Tibial nerve (tissue), 4 donors: ENCODE results near the gene PURB. TPM values are rescaled to one million over a fixed set of nuclear protein-coding genes. Genes with fewer than 3 reads are reported as not detected.
"Not testable (repeated sequence)": the region's sequence is repeated elsewhere in the genome, so short reads cannot be mapped to it uniquely, and the experiment has no call there.

ENCODE experiments used
- DNase-seq, 2 donors: peaks; one replicate each; pipeline ENCODE4 v3.0.0-alpha.2; 2019; ENCODE audit warnings: low spot score in 2 of 2
- H3K27ac ChIP-seq, 4 donors: fragments of 200-600 bp; sonication (generic) in 3 of 4; one replicate each; pipeline ENCODE4 v1.5.1; 2017 to 2019; ENCODE audit warnings: mild to moderate bottlenecking in 1 of 4
- H3K27me3 ChIP-seq, 2 donors: fragments of 200-600 bp; sonication (generic) in 1 of 2; one replicate each; pipeline versions ENCODE4 v1.5.1 to v1.6.0; 2017 to 2019
- H3K36me3 ChIP-seq, 3 donors: fragments of 200-600 bp; sonication (generic); one replicate each; pipeline ENCODE4 v1.5.1; 2018 to 2019
- H3K4me1 ChIP-seq, 4 donors: fragments of 200-600 bp; sonication (generic) in 3 of 4; one replicate each; pipeline ENCODE4 v1.5.1; 2017 to 2019
- H3K4me3 ChIP-seq, 4 donors: fragments of 200-600 bp; sonication (generic) in 3 of 4; one replicate each; pipeline ENCODE4 v1.5.1; 2017 to 2019; ENCODE audit warnings: mild to moderate bottlenecking in 1 of 4, moderate library complexity in 1 of 4
- H3K9me3 ChIP-seq, 4 donors: fragments of 200-600 bp; sonication (generic) in 3 of 4; one replicate each; pipeline ENCODE4 v1.5.1; 2017 to 2019
- EP300 ChIP-seq, 2 donors: sonication (generic); formaldehyde crosslinking; IDR thresholded peaks; one replicate each; pipeline ENCODE4 v1.6.1; 2017; ENCODE audit warnings: antibody characterized with exemption in 2 of 2, mild to moderate bottlenecking in 1 of 2
- POLR2A ChIP-seq, 2 donors: fragments of 450-650 bp; IDR thresholded peaks; one replicate each; pipeline ENCODE4 v1.6.1; 2017; ENCODE audit warnings: antibody characterized with exemption in 2 of 2, mild to moderate bottlenecking in 2 of 2, moderate library complexity in 2 of 2
- WGBS, 2 donors: methylation state at CpG; one replicate each; pipeline ENCODE4 v1.1.5; 2018; 5-methylcytosine and 5-hydroxymethylcytosine counted together
- total RNA-seq, 4 donors: library from RNA; depleted of rRNA; stranded (reverse); fragments of >200 nt; gene quantifications; one replicate each; pipeline ENCODE4 v1.1.0, GENCODE V29; 2016
- TF ChIP-seq, protein P1 (sequence below), 5 experiments: fragments of 200-600 bp in 3 of 5; fragments of 450-650 bp in 2 of 5; sonication (generic) in 3 of 5; IDR thresholded peaks; one replicate each; pipeline ENCODE4 v1.5.1; 2016 to 2019; ENCODE audit warnings: antibody characterized with exemption in 5 of 5, mild to moderate bottlenecking in 3 of 5, moderate library complexity in 2 of 5

The PURB gene
- total RNA-seq, 4 donors from 2014 or later = 20.0 to 26.4 (median 23.3) TPM

DNA sequence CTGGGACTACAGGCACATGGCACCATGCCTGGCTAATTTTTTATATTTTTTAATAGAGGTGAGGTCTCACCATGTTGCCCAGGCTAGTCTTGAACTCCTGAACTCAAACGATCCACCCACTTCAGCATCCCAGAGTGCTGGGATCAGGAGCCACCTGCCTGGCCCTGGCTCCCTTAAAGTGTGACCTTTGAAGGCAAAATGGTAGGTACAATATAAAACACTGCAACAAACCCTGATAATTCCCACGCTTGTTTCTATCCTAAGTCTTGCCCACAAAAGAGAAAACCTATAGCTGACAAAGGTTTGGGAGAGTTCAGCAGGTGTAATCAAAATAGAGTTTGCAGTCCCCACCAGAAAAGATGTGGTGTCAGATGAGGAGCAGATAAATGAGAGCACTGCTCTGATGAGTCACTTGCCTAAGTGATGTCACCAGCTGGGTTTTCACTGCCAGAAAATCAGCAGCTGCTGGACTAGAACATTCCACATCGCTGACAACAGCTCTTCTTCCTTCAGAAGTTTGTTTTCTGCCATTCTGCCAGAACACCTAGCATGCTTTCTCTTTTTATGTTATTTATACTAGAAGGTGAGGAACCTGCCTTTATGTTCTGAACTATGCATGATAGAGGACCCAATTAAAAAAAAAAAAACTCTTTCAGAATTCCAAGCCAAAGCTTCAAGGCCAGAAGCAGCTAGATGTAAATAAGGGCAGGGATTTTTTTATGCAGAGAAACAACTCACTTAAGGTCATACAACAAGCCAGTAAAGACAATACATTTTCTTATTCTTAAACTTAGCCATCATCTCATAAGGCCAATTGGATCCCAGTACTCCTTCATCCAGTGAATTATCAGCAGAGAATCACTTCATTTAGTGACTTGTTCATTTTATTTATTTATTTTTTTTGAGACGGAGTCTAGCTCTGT, 18.0 kb downstream of the PURB start:
- H3K4me3 ChIP-seq = no peak overlapping the region
- WGBS, 2 donors = 70 to 71% methylated on average over 4 of the region's 4 CpGs

DNA sequence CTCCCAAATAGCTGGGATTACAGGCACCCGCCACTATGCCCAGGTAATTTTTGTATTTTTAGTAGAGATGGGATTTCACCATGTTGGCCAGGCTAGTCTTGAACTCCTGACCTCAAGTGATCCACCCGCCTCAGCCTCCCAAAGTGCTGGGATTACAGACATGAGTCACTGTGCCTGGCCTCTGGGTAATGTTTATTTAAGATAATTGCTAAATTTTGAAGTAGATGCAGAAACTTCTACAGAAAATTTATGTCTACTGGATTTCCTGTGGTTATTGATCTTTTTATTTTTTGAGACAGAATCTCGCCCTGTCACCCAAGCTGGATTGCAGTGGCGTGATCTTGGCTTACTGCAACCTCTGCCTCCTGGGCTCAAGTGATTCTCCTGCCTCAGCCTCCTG, 23.4 kb downstream of the PURB start:
- H3K9me3 ChIP-seq, H3K27ac ChIP-seq, H3K27me3 ChIP-seq, H3K36me3 ChIP-seq, DNase-seq, H3K4me1 ChIP-seq, H3K4me3 ChIP-seq: not testable (repeated sequence)
- 78 to 80% methylated on average over 4 of the region's 4 CpGs for WGBS, 2 donors

More for the DNA sequence above, 18.0 kb downstream of the PURB start:
- H3K27ac ChIP-seq = peak overlapping the region in 1 of 4 donors; percentile 54
- no peak for DNase-seq
- H3K4me1 ChIP-seq = peaks cover 0 to 3% (median 0%) of the 10 kb centered on the region in 4 donors
- H3K36me3 ChIP-seq = no peaks in the 10 kb centered on the region
- TF ChIP-seq, protein P1, sequence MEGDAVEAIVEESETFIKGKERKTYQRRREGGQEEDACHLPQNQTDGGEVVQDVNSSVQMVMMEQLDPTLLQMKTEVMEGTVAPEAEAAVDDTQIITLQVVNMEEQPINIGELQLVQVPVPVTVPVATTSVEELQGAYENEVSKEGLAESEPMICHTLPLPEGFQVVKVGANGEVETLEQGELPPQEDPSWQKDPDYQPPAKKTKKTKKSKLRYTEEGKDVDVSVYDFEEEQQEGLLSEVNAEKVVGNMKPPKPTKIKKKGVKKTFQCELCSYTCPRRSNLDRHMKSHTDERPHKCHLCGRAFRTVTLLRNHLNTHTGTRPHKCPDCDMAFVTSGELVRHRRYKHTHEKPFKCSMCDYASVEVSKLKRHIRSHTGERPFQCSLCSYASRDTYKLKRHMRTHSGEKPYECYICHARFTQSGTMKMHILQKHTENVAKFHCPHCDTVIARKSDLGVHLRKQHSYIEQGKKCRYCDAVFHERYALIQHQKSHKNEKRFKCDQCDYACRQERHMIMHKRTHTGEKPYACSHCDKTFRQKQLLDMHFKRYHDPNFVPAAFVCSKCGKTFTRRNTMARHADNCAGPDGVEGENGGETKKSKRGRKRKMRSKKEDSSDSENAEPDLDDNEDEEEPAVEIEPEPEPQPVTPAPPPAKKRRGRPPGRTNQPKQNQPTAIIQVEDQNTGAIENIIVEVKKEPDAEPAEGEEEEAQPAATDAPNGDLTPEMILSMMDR (IDR thresholded peaks at IDR 0.05) = no peak
- TF ChIP-seq EP300 (IDR thresholded peaks at IDR 0.05) (no peak), POLR2A (IDR thresholded peaks at IDR 0.05) (no peak)
- no peaks in the 10 kb centered on the region for H3K9me3 ChIP-seq
- no peaks in the 10 kb centered on the region for H3K27me3 ChIP-seq

DNA sequence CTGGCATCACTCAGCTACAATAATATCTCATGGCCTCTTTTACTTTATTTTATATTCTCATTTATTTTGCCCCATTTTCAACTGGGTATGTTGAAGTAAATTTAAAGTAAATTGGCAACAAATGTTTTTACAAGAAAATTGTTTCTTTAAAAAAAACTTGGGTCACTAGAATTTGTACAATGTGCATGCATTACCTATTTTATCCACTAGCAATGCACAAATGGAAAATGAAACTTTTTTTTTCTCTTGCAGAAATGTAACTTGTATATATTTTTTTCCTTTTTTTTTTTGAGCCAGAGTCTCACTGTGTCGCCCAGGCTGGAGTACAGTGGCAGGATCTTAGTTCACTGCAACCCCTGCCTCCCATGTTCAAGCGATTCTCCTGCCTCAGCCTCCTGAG, 27.2 kb downstream of the PURB start:
- H3K36me3 ChIP-seq = no peaks in the 10 kb centered on the region
- H3K4me3 ChIP-seq = no peak overlapping the region
- no peak for DNase-seq
- H3K27ac ChIP-seq = no peak overlapping the region
- TF ChIP-seq, protein P1 (IDR thresholded peaks at IDR 0.05) = peak in 1 of 5 experiments; percentile 7
- no peak for TF ChIP-seq POLR2A (IDR thresholded peaks at IDR 0.05)
- WGBS, 2 donors = 83 to 86% methylated on average over 2 of the region's 2 CpGs
- no peaks in the 10 kb centered on the region for H3K9me3 ChIP-seq
- peaks cover 0 to 5% (median 0%) of the 10 kb centered on the region in 4 donors for H3K4me1 ChIP-seq
- no peaks in the 10 kb centered on the region for H3K27me3 ChIP-seq

DNA sequence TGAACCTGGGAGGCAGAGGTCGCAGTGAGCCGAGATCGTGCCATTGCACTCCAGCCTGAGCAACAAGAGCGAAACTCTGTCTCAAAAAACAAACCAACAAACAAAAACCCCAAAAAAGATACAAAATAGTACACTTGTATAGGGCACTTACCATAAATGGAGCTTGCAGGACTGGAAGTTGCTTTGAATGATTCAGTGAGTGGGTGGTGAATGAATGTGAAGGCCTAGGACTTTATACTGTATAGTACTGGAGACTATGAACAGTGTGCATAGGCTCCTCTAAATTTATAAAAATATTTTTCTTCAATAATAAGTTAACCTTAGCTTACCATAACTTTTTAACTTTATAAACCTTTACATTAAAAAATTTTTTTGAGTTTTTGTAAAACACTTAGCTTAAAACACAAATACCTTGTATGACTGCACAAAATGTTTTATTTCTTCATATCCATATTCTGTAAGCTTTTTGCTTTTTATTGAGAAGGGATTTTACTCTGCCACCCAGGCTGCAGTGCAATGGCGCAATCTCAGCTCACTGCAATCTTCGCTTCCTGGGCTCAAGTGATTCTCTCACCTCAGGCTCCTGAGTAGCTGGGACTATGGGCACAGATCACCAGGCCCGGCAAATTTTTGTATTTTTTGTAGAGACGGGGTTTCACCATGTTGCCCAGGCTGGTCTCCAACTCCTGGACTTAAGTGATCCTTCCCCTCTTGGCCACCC, 30.5 kb downstream of the PURB start:
- TF ChIP-seq, protein P1 (IDR thresholded peaks at IDR 0.05) = no peak
- TF ChIP-seq EP300 (IDR thresholded peaks at IDR 0.05) (no peak), POLR2A (IDR thresholded peaks at IDR 0.05) (no peak)
- DNase-seq = no peak
- Histone ChIP-seq H3K4me1 (peaks cover 0 to 9% (median 0%) of the 10 kb centered on the region in 4 donors), H3K4me3 (no peak overlapping the region), H3K27me3 (no peaks in the 10 kb centered on the region), H3K27ac (no peak overlapping the region), H3K9me3 (no peaks in the 10 kb centered on the region), H3K36me3 (no peaks in the 10 kb centered on the region)
- 85% methylated on average over 8 of the region's 8 CpGs for WGBS, 2 donors

DNA sequence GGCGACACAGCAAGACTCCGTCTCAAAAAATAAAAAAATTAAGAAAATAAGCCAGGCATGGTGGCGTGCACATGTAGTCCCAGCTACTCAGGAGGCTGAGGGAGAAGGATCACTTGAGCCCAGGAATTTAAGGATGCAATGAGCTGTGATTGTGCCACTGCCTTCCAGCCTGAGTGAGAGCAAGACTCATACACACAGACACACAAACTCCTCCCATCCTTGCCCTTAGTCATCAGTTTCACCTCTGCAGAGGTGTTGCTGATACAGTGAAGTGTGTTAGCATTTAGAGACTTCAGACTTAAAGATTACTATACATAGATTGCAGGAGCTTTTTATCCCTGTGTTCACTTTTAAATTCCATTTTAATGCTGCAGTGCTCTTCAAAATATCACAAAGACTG, 31.9 kb downstream of the PURB start:
- WGBS, 2 donors = 90 to 92% methylated on average over 3 of the region's 3 CpGs
- Histone ChIP-seq H3K27me3 (no peaks in the 10 kb centered on the region), H3K4me3 (no peak overlapping the region), H3K9me3 (no peaks in the 10 kb centered on the region), H3K36me3 (no peaks in the 10 kb centered on the region), H3K4me1 (peaks cover 0 to 20% (median 4%) of the 10 kb centered on the region in 4 donors), H3K27ac (no peak overlapping the region)
- no peak for DNase-seq
- TF ChIP-seq EP300 (IDR thresholded peaks at IDR 0.05) (no peak), POLR2A (IDR thresholded peaks at IDR 0.05) (no peak)
- TF ChIP-seq, protein P1 (IDR thresholded peaks at IDR 0.05) = no peak
